Natural killer cell (primary cell): Measurements from ENCODE around the gene C10orf67. TPM values are rescaled to one million over a fixed set of nuclear protein-coding genes. Genes with fewer than 3 reads are reported as not detected.

Experiments used
- ATAC-seq, 3 donors: fragments of 150-1000 bp in 2 of 3; fragments of 200-7000 bp in 1 of 3; cut with Tn5 transposase; 1 replicate in 1 of 3; 2 replicates in 2 of 3; pipeline ENCODE4 v1.10.0; 2021; ENCODE audit warnings: mild to moderate bottlenecking in 2 of 3, moderate library complexity in 2 of 3
- DNase-seq, 2 donors: peaks; one replicate each; pipeline versions ENCODE4 v3.0.0 to v3.0.0-alpha.2; 2013 to 2021; ENCODE audit warnings: mixed read lengths in 1 of 2
- H3K27ac ChIP-seq: one replicate; pipeline ENCODE4 v1.5.1; 2013; ENCODE audit warnings: mild to moderate bottlenecking, low read length
- H3K27me3 ChIP-seq: one replicate; pipeline ENCODE4 v1.6.1; 2013; ENCODE audit warnings: low read length; ENCODE audit not compliant: control insufficient read depth, insufficient read depth
- H3K36me3 ChIP-seq: one replicate; pipeline ENCODE4 v1.6.1; 2013; ENCODE audit warnings: low read length; ENCODE audit not compliant: control insufficient read depth, insufficient read depth
- H3K4me1 ChIP-seq: one replicate; pipeline ENCODE4 v1.6.1; 2013; ENCODE audit warnings: low read length; ENCODE audit not compliant: control insufficient read depth, insufficient read depth
- H3K4me3 ChIP-seq: one replicate; pipeline ENCODE4 v1.5.1; 2013; ENCODE audit warnings: low read length
- H3K9me3 ChIP-seq: one replicate; pipeline ENCODE4 v1.6.1; 2013; ENCODE audit warnings: low read length; ENCODE audit not compliant: control insufficient read depth, insufficient read depth
- H3K27ac Mint-ChIP-seq, 2 donors: one replicate each; pipeline ENCODE4 v1.8.0; 2022; ENCODE audit warnings: mild to moderate bottlenecking in 2 of 2, mixed read lengths in 2 of 2, moderate library complexity in 1 of 2
- H3K27me3 Mint-ChIP-seq, 2 donors: one replicate each; pipeline ENCODE4 v1.8.0; 2022; ENCODE audit warnings: low read depth in 2 of 2, mixed read lengths in 2 of 2
- H3K36me3 Mint-ChIP-seq: one replicate; pipeline ENCODE4 v1.8.0; 2022; ENCODE audit warnings: mixed read lengths
- H3K4me1 Mint-ChIP-seq, 2 donors: one replicate each; pipeline ENCODE4 v1.8.0; 2022; ENCODE audit warnings: mixed read lengths in 2 of 2
- H3K4me3 Mint-ChIP-seq: one replicate; pipeline ENCODE4 v1.8.0; 2022; ENCODE audit warnings: mild to moderate bottlenecking, moderate library complexity, mixed read lengths
- H3K9me3 Mint-ChIP-seq, 2 donors: one replicate each; pipeline ENCODE4 v1.8.0; 2022; ENCODE audit warnings: mixed read lengths in 2 of 2
- CTCF ChIP-seq: fragments of 200-600 bp; IDR thresholded peaks from one replicate; pipeline ENCODE4 v1.8.0; 2022; ENCODE audit warnings: antibody characterized with exemption
- WGBS: methylation state at CpG from one replicate; pipeline ENCODE4 v1.1.7; 2013; ENCODE audit warnings: missing lambda C conversion rate; ENCODE audit not compliant: insufficient coverage; 5-methylcytosine and 5-hydroxymethylcytosine counted together
- intact Hi-C: fragments of 100-400 bp; cut with micrococcal nuclease; formaldehyde crosslinking; loops from one replicate; pipeline ENCODE4 v1.14.2; 2022
- total RNA-seq, 4 donors: library from RNA; stranded (reverse); fragments of 120-200 nt in 1 of 4; gene quantifications; one replicate each; pipeline versions ENCODE4 v1.2.3 to v1.2.4, GENCODE V29; 2013 to 2022

C10orf67 gene
- total RNA-seq, 3 donors from 2014 or later (not counting 1 experiment from before 2014, with no cell fraction given): not detected

GRCh38 chr10:23371073-23371472 lies 26.5 kb upstream of the C10orf67 start:
- DNase-seq: no peak
- 40% methylated on average over 1 of the region's 1 CpG for WGBS
- Histone ChIP-seq H3K27ac (no peak overlapping the region), H3K4me1 (peaks cover 4% of the 10 kb centered on the region), H3K36me3 (no peaks in the 10 kb centered on the region), H3K27me3 (no peaks in the 10 kb centered on the region), H3K9me3 (no peaks in the 10 kb centered on the region), H3K4me3 (no peak overlapping the region)
- Mint-ChIP-seq H3K9me3 (no peaks in the 10 kb centered on the region), H3K4me3 (no peak overlapping the region), H3K36me3 (no peaks in the 10 kb centered on the region), H3K27ac (no peak overlapping the region), H3K4me1 (peaks cover 10 to 13% of the 10 kb centered on the region in 2 donors), H3K27me3 (peaks cover 0 to 3% of the 10 kb centered on the region in 2 donors)
- intact Hi-C loops: no loop called here
- no peak for ATAC-seq
- TF ChIP-seq CTCF: no peak

- intact Hi-C loops: no loop called here
- 62% methylated on average over 2 of the region's 3 CpGs for WGBS
- Mint-ChIP-seq H3K4me3 (no peak overlapping the region), H3K27ac (no peak overlapping the region), H3K27me3 (peaks cover 0 to 3% of the 10 kb centered on the region in 2 donors), H3K36me3 (no peaks in the 10 kb centered on the region), H3K4me1 (peaks cover 10 to 13% of the 10 kb centered on the region in 2 donors), H3K9me3 (no peaks in the 10 kb centered on the region)
- no peak for TF ChIP-seq CTCF
- H3K4me1 ChIP-seq: peaks cover 4% of the 10 kb centered on the region
- ATAC-seq (no peak), DNase-seq (no peak)
- H3K36me3 ChIP-seq: no peaks in the 10 kb centered on the region
- H3K27me3 ChIP-seq: no peaks in the 10 kb centered on the region
- H3K9me3 ChIP-seq: no peaks in the 10 kb centered on the region
- H3K27ac ChIP-seq: no peak overlapping the region
- no peak overlapping the region for H3K4me3 ChIP-seq
Observed at GRCh38 chr10:23370106-23370505, 25.5 kb upstream of the C10orf67 start.

GRCh38 chr10:23368816-23369640 lies 24.4 kb upstream of the C10orf67 start:
- Mint-ChIP-seq H3K4me3 (no peak overlapping the region), H3K4me1 (peaks cover 10 to 13% of the 10 kb centered on the region in 2 donors), H3K36me3 (no peaks in the 10 kb centered on the region), H3K27ac (no peak overlapping the region), H3K27me3 (peaks cover 0 to 6% of the 10 kb centered on the region in 2 donors), H3K9me3 (no peaks in the 10 kb centered on the region)
- no peaks in the 10 kb centered on the region for H3K36me3 ChIP-seq
- intact Hi-C loops: no loop called here
- TF ChIP-seq CTCF: no peak
- no peak overlapping the region for H3K4me3 ChIP-seq
- H3K27ac ChIP-seq: no peak overlapping the region
- DNase-seq (peak in 1 of 2 donors; percentile 46), ATAC-seq (no peak)
- H3K4me1 ChIP-seq: peaks cover 5% of the 10 kb centered on the region
- H3K9me3 ChIP-seq: no peaks in the 10 kb centered on the region
- H3K27me3 ChIP-seq: no peaks in the 10 kb centered on the region
- 26% methylated on average over 4 of the region's 7 CpGs for WGBS
